Breast epithelium (tissue), 4 donors: ENCODE results near the gene TMEFF2. TPM values are rescaled to one million over a fixed set of nuclear protein-coding genes. Genes with fewer than 3 reads are reported as not detected.

Experiments used
- DNase-seq, 2 donors: peaks; one replicate each; pipeline ENCODE4 v3.0.0-alpha.2; 2019; ENCODE audit warnings: low spot score in 2 of 2
- H3K27ac ChIP-seq, 2 donors: fragments of 200-600 bp; sonication (generic) in 1 of 2; one replicate each; pipeline ENCODE4 v1.5.1; 2016 to 2019; ENCODE audit warnings: mild to moderate bottlenecking in 1 of 2
- H3K27me3 ChIP-seq, 2 donors: fragments of 200-600 bp; sonication (generic) in 1 of 2; one replicate each; pipeline versions ENCODE4 v1.5.1 to v1.6.0; 2017 to 2019; ENCODE audit warnings: control low read depth in 1 of 2, mild to moderate bottlenecking in 1 of 2
- H3K36me3 ChIP-seq: fragments of 200-600 bp; one replicate; pipeline ENCODE4 v1.5.1; 2019
- H3K4me1 ChIP-seq, 2 donors: fragments of 200-600 bp; sonication (generic); one replicate each; pipeline ENCODE4 v1.5.1; 2016 to 2019; ENCODE audit warnings: control low read depth in 1 of 2
- H3K4me3 ChIP-seq, 3 donors: fragments of 200-600 bp; sonication (generic); 1 replicate in 2 of 3; 2 replicates in 1 of 3; pipeline ENCODE4 v1.5.1; 2016 to 2019; ENCODE audit warnings: mild to moderate bottlenecking in 3 of 3, moderate library complexity in 2 of 3
- H3K9me3 ChIP-seq, 2 donors: fragments of 200-600 bp; sonication (generic) in 1 of 2; one replicate each; pipeline ENCODE4 v1.5.1; 2016 to 2019; ENCODE audit warnings: control low read depth in 1 of 2
- CTCF ChIP-seq, 3 donors: fragments of 450-650 bp; IDR thresholded peaks; one replicate each; pipeline ENCODE4 v1.5.1; 2016 to 2017; ENCODE audit warnings: antibody characterized with exemption in 3 of 3, mild to moderate bottlenecking in 3 of 3, moderate library complexity in 3 of 3
- POLR2A ChIP-seq: fragments of 450-650 bp; IDR thresholded peaks from one replicate; pipeline ENCODE4 v1.6.1; 2016; ENCODE audit warnings: antibody characterized with exemption, mild to moderate bottlenecking, moderate library complexity
- POLR2AphosphoS5 ChIP-seq, 3 donors: sonication (generic); formaldehyde crosslinking; IDR thresholded peaks; one replicate each; pipeline ENCODE4 v1.6.1; 2017; ENCODE audit warnings: antibody characterized with exemption in 3 of 3
- intact Hi-C: fragments of 100-400 bp; cut with DNase I; formaldehyde crosslinking; loops from one replicate; pipeline ENCODE4 v1.15.1; 2023; ENCODE audit warnings: low total_unique reads
- total RNA-seq, 3 donors: library from RNA; depleted of rRNA; stranded (reverse); fragments of >200 nt; gene quantifications; one replicate each; pipeline ENCODE4 v1.1.0, GENCODE V29; 2016

Gene TMEFF2
- total RNA-seq, 3 donors from 2014 or later, result 0.32 TPM; not detected in 2

- no peak for DNase-seq
- TF ChIP-seq CTCF (IDR thresholded peaks at IDR 0.05), result no peak
- no peak for TF ChIP-seq POLR2AphosphoS5 (IDR thresholded peaks at IDR 0.05)
- TF ChIP-seq POLR2A, result no peak
- intact Hi-C loops, result no loop called here
Observed at GRCh38 chr2:191959209-191959608, 235.5 kb downstream of the TMEFF2 start.

GRCh38 chr2:191957996-191958860 lies 236.5 kb downstream of the TMEFF2 start:
- H3K36me3 ChIP-seq, result no peaks in the 10 kb centered on the region
- DNase-seq, result no peak
- intact Hi-C loops, result no loop called here
- H3K27me3 ChIP-seq, result no peaks in the 10 kb centered on the region
- H3K4me1 ChIP-seq, result no peaks in the 10 kb centered on the region
- H3K9me3 ChIP-seq, result no peaks in the 10 kb centered on the region
- TF ChIP-seq POLR2AphosphoS5 (IDR thresholded peaks at IDR 0.05) (no peak), CTCF (IDR thresholded peaks at IDR 0.05) (no peak), POLR2A (no peak)
- H3K27ac ChIP-seq, result no peak overlapping the region
- H3K4me3 ChIP-seq, result no peak overlapping the region

More at GRCh38 chr2:191959209-191959608, 235.5 kb downstream of the TMEFF2 start:
- H3K27me3 ChIP-seq, result no peaks in the 10 kb centered on the region
- no peak overlapping the region for H3K27ac ChIP-seq
- H3K4me1 ChIP-seq, result no peaks in the 10 kb centered on the region
- H3K4me3 ChIP-seq, result no peak overlapping the region
- H3K9me3 ChIP-seq, result no peaks in the 10 kb centered on the region
- no peaks in the 10 kb centered on the region for H3K36me3 ChIP-seq

GRCh38 chr2:191954451-191954850 lies 240.3 kb downstream of the TMEFF2 start:
- Histone ChIP-seq H3K36me3 (no peaks in the 10 kb centered on the region), H3K9me3 (no peaks in the 10 kb centered on the region), H3K4me3 (no peak overlapping the region), H3K4me1 (no peaks in the 10 kb centered on the region), H3K27me3 (no peaks in the 10 kb centered on the region), H3K27ac (no peak overlapping the region)
- no peak for DNase-seq
- intact Hi-C loops, result no loop called here
- TF ChIP-seq CTCF (IDR thresholded peaks at IDR 0.05) (no peak), POLR2A (no peak), POLR2AphosphoS5 (IDR thresholded peaks at IDR 0.05) (no peak)

GRCh38 chr2:191952515-191953270 lies 242.0 kb downstream of the TMEFF2 start:
- no peak for TF ChIP-seq POLR2A
- TF ChIP-seq POLR2AphosphoS5 (IDR thresholded peaks at IDR 0.05), result no peak
- TF ChIP-seq CTCF (IDR thresholded peaks at IDR 0.05), result no peak
- Histone ChIP-seq H3K4me1 (no peaks in the 10 kb centered on the region), H3K9me3 (no peaks in the 10 kb centered on the region), H3K36me3 (no peaks in the 10 kb centered on the region), H3K27me3 (no peaks in the 10 kb centered on the region), H3K4me3 (no peak overlapping the region), H3K27ac (no peak overlapping the region)
- DNase-seq, result no peak
- intact Hi-C loops, result no loop called here

GRCh38 chr2:191951832-191952231 lies 242.9 kb downstream of the TMEFF2 start:
- Histone ChIP-seq H3K27me3 (no peaks in the 10 kb centered on the region), H3K4me1 (no peaks in the 10 kb centered on the region), H3K36me3 (no peaks in the 10 kb centered on the region), H3K9me3 (no peaks in the 10 kb centered on the region), H3K27ac (no peak overlapping the region), H3K4me3 (no peak overlapping the region)
- TF ChIP-seq POLR2A, result no peak
- no peak for DNase-seq
- intact Hi-C loops, result no loop called here
